ENCODE data around the gene HYDIN.
A peak's percentile ranks its signal among the peaks of the same experiment; 100 is the strongest.

HYDIN gene

DNA sequence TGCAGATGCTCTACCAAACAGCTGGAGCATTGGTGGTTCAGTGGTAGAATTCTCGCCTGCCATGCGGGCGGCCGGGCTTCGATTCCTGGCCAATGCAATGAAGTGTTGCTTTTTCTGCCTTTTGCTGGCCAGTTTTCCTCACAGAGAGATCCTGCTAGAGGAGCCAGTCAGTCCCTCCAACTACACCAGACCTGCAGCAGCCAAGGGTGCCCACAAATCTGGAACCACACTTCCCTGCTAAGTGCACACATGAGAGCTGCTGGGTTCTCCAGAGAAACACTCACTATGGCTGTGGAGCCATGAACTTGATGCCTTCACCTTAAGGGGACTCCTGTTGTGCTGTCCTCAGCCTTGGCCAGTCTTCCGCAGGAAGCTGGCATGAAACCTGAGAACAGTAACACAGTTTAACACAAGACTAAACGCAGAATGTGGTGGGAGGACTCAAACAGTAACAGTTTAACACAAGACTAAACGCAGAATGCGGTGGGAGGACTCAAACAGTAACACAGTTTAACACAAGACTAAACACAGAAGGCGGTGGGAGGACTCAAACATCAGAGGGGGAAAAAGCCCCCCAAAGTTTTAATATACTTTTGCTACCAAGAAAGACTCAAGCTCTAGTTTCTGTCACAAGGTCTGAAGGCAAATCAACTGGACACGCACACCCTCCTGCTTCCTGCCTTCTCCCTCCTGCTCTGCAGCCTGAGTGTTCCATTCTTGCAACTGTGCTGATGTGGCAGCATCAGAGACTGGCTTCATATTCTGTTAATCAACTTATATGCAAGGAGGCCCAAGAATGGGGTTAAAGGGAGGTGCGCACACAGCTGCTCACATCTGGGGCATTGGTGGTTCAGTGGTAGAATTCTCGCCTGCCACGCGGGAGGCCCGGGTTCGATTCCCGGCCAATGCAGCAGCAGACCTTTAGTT, 441.6 kb downstream of the HYDIN start:
- DNase-seq (ENCODE audit: low spot score), result peak; percentile 40

DNA sequence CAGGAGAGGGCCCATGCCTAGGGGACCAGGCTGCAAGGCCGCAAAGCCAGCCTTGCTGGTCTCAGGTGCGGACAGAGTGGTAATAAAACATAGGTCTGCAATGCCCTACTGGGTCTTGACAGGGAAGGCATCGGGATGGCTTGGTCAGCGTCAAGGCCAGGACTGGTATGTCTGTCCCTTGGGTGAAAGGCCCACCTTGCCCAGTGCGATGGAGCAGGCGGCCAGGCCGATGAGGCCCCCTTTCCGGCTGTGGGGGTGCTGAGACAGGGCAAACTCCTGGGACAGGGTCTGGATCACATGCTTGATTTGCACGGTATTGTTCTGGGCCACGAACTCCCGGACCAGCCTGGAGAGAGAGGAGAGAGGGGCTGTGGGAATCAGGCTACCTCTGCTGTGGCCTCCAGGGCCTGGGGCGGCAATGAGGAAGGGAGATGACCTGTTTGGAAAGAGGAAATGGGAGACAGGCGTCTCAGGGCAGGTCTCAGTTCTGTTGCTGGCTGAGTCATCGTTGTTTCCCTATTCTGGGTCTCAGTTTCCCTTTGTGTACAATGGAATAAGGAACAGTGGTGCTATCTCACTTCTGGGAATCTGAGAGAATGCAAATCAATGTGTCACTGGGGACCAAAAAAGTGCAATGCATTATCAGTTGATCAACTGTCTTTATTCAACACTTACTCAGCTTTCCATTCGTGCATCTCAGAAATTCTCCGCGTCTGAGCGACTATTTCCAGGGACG, 444.3 kb downstream of the HYDIN start:
- no peak for DNase-seq (ENCODE audit: low spot score)

DNA sequence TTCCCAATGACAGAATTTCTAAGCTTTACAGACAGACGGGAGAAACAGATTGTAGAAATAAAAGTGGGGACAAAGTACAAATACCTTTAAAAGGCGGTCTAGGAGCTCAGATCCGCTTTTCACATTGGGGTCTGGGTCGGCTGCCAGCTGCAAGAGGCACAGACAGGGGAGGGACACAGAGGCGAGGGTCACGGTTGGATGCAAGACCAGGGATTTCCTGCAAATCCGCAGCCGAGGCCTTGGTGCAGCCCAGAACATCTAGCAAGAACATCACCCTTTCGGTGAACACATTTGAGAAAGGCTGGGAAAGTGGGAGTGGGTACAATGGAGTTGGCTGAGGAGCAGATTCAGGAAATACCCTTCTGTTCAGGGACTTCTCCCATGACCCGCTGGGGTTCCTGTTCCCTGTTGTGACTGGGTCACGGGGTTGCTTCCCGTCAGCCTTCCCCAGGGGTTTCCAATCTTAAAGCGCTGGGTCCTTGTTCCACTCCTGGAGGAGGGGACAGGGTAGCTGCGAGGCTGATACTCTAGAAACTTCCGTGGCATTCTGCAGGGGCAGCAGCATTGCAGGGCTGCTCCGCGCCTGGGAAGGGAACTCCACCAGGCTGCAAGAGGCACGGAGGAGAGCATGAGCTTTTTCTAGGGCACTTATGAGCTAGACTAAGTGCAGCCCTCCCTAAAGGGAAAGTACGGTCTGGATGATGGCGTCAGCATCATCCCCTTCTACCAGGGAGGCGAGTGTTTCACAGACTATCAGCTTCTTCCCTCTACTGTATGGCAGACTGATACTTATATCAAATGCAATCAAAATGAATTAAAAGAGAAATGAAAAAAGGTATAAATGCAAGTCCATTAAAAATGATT, 445.6 kb downstream of the HYDIN start:
- DNase-seq (ENCODE audit: low spot score), result no peak

DNA sequence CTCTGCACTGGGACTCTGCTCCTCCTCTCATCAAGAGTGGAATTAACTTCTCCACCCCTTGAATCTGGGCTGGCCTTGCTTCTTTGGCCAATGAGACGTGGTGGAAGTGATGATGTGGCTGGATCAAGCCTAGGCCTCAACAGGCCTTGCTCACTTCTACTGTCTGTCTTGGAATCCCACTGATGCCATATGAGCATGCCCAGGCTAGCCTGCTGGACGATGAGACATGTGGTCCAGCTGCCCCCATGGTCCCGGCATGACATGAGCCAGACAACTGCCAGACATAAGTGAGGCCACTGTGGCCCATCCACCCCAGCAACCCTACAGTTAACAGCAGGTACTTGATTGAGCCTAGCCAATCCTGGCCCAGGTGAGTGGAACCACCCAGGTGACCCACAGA, 448.3 kb downstream of the HYDIN start:
- DNase-seq (ENCODE audit: low spot score), result no peak

DNA sequence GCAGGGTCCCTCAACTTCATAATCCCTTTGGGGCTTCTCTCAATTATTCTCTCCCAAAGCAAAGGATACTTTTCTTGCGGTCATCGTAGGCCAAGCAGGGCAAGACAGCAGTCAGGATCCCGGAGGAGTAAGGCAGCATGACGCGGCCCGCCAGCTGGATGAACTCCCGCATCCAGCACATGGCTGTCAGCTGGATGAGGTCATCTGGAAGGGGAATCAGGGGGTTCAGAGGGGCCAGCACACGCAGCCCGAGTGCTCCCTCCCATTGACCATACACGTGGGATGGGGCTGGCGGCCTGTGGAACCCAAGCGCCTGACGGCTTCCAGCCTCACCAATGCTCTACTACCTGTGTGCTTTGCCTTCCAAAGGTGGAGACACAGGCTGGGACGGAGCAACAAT, 448.7 kb downstream of the HYDIN start:
- no peak for DNase-seq (ENCODE audit: low spot score)

DNA sequence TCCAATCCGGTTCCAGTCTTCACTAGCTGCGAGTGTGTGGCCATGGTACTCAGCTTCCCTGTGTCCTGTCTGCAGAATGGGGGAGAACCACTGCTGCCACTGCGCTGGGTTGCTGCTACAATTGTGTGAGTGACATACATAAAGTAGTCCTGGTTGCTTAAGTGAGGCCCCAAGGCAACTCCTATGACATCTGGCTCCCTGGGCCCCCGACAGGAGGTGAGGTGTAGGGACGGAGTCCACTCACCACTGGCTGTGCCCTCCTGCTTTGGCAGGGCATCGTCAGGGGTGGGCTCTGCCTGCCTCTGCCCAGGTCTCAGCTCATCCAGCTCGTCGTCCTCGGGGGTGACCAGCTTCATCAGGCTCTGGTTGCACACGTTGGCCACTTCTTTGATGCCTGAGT, 450.0 kb downstream of the HYDIN start:
- no peak for DNase-seq (ENCODE audit: low spot score)

DNA sequence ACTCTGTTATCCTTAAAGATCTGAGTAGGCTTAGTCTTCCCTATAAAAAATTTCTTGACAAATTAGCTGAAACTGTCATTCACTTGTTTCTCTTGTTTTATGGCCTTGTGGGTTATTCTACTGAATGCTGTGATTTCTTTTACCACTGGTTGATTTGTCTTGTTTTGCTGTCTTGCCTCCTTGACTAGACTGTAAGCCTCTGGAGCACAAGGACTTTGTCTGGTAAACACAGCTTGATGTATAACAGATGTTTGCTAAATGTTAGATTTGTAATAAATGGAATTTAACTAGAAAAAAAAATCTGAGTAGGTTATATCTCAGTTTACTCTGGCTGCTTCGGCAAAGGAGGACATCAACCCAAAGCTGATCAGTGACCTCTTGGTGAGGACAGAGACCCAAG, 451.2 kb downstream of the HYDIN start:
- DNase-seq (ENCODE audit: low spot score), result no peak

DNA sequence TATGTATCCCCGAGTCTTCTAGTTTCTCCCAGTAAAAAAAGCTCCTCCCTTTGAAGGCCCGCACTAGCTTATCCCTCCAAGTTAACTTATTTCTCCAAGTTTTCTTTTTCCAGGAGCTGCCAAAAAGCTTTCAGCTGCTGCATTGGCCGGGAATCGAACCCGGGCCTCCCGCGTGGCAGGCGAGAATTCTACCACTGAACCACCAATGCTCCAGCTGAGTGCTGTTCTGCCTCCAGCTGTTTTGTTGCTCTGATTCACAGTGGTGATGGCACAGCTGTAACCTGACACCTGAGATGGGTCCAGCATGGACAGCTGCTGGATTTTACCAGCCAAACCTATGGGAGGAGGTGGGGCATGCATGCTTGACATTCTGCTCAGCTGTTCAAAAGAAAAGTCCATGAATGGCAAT, 451.6 kb downstream of the HYDIN start:
- peak; percentile 91 for DNase-seq (ENCODE audit: low spot score)

DNA sequence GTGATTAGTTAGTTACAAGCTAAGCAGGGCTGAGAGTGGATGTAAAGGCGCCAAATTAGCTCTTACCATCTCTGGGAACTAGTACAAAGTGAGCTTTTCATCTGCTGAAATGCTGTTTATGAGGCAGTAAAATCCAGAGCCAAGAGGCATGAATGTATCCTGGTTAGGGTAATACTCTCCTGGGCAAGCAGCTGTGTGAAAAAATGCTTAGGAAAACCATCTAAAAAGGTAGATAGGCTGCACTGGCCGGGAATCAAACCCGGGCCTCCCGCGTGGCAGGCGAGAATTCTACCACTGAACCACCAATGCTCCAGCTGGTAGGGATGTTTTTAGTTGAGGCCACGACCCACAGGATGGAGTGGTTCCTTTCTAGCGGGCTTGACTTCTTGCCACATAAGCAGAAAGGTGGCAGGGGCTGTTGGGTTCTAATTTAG, 452.5 kb downstream of the HYDIN start:
- DNase-seq (ENCODE audit: low spot score), result no peak

DNA sequence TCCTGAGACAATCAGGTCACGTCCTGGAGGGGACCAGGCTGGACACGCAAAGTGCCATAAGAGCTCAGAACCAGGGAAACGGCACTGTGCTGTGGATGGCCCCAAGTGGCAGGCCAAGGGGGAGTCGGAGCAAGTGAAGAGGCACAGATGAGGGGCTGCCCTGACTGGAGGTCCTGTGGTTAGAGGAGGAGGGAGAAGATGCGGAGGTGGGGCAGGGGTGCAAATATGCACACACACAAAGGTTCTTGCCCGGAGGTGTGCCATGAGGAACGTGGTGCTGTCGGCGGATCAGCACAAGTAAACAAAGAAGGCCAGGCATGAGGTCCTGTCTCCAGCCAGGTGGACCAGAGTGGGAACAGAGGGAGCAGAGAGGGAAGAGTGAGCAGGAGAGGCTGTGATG, 453.0 kb downstream of the HYDIN start:
- DNase-seq (ENCODE audit: low spot score), result no peak

DNA sequence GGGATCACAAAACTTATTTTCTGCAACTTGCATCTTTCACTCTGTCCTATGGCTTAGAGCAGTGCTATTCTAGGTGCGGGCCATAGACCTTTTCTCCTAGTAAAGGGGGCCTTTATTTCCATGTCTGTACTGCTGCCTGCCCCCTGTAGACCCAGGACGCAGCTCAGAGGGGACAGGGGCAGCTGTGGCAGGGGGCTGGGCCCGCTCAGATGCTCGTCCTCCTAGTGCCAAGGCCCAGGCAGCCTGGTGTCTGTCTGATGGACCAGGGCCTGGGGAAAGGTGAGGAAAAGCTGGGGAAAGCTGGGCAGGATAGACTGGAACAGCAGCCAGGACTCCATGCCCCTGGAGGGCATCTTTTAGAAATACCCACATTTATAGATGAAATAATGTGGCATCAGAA, 455.1 kb downstream of the HYDIN start:
- no peak for DNase-seq (ENCODE audit: low spot score)

DNA sequence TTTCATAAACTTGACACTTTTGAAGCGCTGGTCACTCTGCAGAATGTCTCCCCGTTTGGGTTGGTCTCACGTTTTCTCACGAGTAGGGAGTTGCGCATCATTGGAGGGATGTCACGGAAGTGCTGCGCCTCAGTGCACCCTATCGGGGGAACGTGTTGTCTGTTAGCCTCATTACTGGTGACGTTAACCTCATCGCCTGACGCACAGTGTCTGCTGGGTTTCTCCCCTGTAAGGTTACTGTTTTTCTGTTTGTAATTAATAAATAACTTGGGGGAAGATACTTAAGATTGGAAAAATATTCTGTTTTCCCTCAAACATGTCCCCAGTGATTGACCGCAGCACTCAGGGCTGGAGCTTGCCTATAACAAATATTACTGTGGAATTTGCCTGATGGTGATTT, 456.3 kb downstream of the HYDIN start:
- no peak for DNase-seq (ENCODE audit: low spot score)

DNA sequence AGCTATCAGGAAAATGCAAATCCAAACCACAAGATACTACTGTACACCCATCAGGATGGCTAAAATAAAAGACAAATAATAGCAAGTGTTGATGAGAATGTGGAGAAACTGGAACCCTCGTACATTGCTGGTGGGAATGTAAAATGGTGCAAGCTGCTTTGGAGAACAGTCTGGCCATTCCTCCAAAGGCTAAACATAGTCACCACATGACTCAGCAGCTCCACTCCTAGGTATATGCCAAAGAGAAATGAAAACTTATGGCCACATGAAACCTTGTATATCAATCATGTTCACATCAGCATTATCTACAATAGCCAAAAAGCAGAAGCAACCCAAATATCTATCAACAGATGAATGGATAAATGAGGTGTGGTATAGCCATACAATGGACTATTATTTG, 458.0 kb downstream of the HYDIN start:
- DNase-seq (ENCODE audit: low spot score), result no peak

DNA sequence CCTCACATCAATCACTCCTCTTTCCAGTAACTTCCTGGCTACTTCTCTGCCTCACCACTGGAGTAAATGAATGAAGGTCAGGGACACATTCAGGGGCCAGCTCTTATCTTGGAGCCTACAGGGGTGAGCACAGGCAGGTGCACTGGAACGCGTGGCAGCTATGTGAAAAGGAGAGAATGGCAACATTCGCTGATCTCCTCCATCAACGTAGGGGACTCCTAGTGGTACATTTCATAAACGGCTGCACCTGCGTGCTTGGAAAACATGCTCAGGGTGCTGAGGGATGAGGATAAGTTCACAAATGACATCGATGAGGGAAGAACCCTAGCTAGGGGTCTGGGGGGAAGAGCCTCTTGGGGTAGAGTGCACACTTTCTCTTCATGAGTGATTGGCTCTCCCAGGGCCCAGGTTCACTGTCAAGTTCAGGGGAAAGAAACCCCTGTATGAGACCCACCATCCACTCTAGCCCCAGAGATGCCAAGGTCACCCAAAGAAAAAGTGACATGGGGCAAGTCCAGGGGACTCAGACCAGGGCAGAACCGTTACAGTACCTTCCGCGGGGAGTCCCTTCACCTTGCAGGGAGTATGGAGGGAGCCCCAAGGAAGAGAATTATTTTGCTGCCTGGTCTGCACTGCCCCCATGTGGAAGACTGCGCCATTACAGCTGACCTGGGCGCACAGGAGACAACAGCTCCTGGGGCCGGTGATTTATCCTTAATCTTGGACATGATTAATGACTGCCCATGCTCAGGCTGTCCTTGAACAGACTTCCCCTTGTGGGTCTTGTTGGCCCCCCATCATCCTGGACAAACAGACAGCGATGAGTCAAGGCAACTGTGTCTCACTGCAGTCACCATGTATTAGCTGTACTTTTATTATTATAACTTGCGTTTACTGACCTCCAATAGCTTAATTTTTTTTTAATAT, 459.6 kb downstream of the HYDIN start:
- peak; percentile 84 for DNase-seq (ENCODE audit: low spot score)

DNA sequence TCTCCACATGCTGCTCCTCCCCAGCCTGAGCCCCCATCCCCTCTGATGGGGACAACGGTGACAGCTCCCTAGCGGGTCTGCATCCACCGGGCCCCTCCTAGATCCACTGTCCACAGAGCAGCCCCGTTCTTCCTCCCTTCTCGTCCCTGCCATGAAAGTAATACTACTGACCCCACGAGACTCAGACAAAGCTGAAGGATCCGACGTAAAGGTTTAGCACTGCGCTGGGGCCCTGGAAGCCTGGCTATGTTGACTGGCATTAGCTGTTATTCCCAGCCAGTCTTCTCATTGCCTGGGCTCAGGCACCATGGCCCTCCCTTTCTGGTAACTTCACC, 460.3 kb downstream of the HYDIN start:
- DNase-seq (ENCODE audit: low spot score), result no peak

DNA sequence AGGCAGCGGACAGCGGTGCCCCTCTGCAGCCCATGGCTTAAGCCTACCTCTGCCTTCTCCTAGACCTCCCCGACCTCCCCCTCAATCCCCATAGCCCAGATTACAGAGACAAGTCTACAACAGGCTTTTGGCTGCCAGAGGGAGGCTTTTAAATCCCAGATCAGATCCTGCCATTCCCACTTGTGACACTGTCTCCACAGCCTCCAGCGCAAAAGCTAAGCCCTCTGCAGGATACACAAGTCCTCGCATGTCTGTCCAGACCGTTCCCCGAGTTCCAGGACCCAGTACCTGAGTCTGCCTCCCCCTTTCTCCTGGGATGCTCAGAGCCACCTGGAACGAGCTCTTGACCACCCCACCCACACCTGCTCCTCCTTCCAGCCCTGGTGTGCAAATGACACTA, 460.8 kb downstream of the HYDIN start:
- DNase-seq (ENCODE audit: low spot score), result no peak

DNA sequence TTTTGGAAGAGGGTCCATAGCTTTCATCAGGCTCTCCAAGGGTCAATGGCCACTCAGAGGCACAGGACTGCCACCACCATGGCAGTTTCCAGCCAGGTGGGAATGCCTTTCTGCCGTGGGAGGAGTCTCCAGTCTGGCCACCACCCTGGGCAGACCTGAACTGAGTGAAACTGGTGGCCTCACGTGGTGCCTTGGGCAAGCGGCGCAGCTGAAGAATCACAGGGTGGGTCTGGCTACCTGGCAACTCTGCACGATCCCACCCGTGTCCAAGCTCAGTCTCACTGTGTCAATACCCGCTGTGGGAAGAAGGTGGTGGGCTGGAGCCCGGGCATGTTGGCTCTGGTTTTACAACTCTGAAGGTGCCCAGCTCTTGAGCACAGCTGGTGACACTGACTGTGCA, 461.4 kb downstream of the HYDIN start:
- DNase-seq (ENCODE audit: low spot score), result no peak

DNA sequence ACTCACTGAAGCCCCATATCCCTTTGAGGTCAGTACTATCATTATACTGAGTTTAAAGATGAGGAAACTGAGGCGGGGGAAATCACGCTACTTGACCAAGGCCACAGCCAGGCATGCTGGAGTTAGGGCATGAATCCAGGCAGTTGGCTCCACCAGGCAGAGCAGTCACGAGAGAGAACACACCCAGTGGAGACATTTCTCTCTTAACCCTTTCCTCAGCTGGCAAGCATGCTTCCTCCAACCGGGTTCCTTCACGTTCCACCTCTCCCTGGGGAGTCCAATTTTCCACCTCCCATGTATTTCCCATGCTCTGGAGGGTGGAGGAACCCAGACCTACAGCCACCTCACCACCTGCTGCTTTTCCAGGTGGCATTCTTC, 462.3 kb downstream of the HYDIN start:
- no peak for DNase-seq (ENCODE audit: low spot score)

DNA sequence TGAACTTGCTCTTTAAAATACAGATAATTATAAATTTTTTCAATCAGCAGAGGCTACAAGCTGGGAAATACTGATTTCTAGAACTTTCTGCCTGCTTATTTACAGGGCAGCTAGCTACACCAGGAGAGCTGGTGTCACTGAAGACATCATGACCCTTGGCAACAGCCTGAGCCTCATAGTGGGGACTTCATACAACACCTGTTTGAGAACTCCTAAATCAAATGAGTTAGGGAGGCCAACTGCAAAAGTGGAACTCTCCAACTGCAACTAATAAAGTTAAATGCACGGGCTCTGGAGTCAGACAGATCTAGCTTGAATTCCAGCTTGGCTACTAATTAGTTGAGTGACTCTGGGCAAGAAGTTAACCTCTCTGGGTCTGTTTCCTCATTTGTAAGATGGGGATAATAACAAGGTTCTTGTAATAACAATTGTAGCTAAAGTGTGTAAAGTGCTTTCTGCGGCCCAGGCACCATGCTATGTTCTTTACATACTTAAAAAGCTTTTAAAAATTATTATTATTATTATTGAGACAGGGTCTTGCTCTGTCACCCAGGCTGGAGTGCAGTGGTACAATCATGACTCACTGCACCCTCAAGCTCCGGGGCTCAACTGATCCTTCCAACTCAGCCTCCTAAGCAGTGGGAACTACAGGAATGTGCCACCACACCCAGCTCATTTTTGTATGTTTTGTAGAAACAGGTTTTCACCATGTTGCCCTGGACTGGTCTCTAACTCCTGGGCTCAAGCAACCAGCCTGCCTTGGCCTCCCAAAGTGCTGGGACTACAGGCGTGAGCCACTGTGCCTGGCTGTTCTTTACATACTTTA, 462.9 kb downstream of the HYDIN start:
- no peak for DNase-seq (ENCODE audit: low spot score)

DNA sequence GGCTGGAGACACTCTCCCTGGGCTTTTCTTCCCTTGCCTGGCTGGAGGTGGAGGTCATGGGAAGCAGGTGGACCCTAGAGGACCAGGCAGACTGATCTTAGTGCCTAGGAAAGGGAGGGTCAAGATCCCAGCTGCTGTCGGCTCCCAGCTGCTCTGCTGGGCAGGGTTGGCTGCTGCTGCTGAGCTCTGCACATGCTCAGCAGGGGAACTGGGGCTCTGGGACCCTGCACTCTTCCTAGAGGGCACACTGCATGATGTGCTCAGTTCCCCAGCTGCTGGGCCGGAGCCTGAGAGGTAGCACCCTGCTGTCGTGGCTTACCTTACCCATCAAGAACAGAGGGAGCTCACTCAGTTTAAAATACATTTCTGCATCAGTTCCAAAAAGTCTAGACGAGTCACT, 463.9 kb downstream of the HYDIN start:
- no peak for DNase-seq (ENCODE audit: low spot score)

DNA sequence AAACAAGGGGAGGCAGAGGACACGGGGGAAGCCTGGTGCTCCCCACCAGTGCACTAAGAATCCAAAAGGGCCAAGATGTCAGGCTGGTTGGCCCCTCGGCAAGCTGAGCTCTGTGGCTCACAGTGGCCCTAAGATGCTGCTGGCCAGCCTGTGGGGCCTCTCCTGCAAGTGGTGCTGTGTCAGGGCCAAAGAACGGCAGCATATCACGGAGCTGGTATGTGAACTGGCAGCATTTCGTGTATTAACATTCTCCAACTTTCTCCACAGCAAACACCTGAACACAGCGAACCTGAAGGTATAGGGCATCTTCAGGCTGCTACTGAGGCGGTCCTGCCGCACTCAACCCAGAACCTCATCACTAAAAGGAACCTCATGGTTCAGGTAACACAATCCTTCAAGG, 464.3 kb downstream of the HYDIN start:
- DNase-seq (ENCODE audit: low spot score), result no peak
